Small intestine (tissue), 7 donors: Measurements from ENCODE around the gene SMIM38. TPM values are rescaled to one million over a fixed set of nuclear protein-coding genes. Genes with fewer than 3 reads are reported as not detected.

Experiments used
- DNase-seq, 2 donors: peaks; one replicate each; pipeline versions ENCODE4 v3.0.0 to v3.0.0-alpha.2; 2013
- FAIRE-seq: peaks from 2 replicates; lab custom pipeline; 2012; peaks lifted over from hg19 to GRCh38; lab: Jason Lieb, UNC
- H3K27ac ChIP-seq, 3 donors: one replicate each; pipeline ENCODE4 v1.5.1; 2013; ENCODE audit warnings: low read length in 2 of 3, mild to moderate bottlenecking in 2 of 3, control low read depth in 1 of 3, inconsistent platforms in 1 of 3, low read depth in 1 of 3, moderate library complexity in 1 of 3
- H3K27me3 ChIP-seq, 3 donors: one replicate each; pipeline ENCODE4 v1.6.1; 2013; ENCODE audit warnings: low read length in 3 of 3, inconsistent platforms in 1 of 3; ENCODE audit not compliant: control insufficient read depth in 3 of 3, insufficient read depth in 3 of 3
- H3K36me3 ChIP-seq, 3 donors: one replicate each; pipeline ENCODE4 v1.6.1; 2013; ENCODE audit warnings: low read length in 3 of 3, inconsistent platforms in 1 of 3, low read depth in 1 of 3, mild to moderate bottlenecking in 1 of 3, moderate library complexity in 1 of 3; ENCODE audit not compliant: control insufficient read depth in 3 of 3, insufficient read depth in 2 of 3
- H3K4me1 ChIP-seq, 3 donors: one replicate each; pipeline ENCODE4 v1.6.1; 2013; ENCODE audit warnings: low read length in 2 of 3, inconsistent platforms in 1 of 3, low read depth in 1 of 3, mild to moderate bottlenecking in 1 of 3, moderate library complexity in 1 of 3; ENCODE audit not compliant: control insufficient read depth in 3 of 3, insufficient read depth in 2 of 3
- H3K4me3 ChIP-seq, 3 donors: one replicate each; pipeline ENCODE4 v1.5.1; 2013; ENCODE audit warnings: low read length in 3 of 3, control low read depth in 1 of 3, inconsistent platforms in 1 of 3, low read depth in 1 of 3, mild to moderate bottlenecking in 1 of 3, moderate library complexity in 1 of 3
- H3K9me3 ChIP-seq, 2 donors: one replicate each; pipeline ENCODE4 v1.6.1; 2013; ENCODE audit warnings: low read depth in 1 of 2, low read length in 1 of 2; ENCODE audit not compliant: control insufficient read depth in 2 of 2, insufficient read depth in 1 of 2
- WGBS, 3 donors: extraction: QIAGEN DNeasy Blood & Tissue Kit; methylation state at CpG; one replicate each; pipeline ENCODE4 v1.1.7; 2013; 5-methylcytosine and 5-hydroxymethylcytosine counted together
- polyA plus RNA-seq, 4 donors: library from polyadenylated mRNA; stranded (reverse) in 3 of 4; unstranded in 1 of 4; fragments of 200-250 nt in 3 of 4; fragments of 120-200 nt in 1 of 4; gene quantifications; one replicate each; pipeline versions ENCODE4 v1.2.1 to v1.2.3, GENCODE V29; 2013
- donor health status: healthy with polysubstance abuse.
- donor health status: control.
- donor health status: control.
- donor health status: Bipolar disorder and iron deficiency.
- donor health status: healthy.

The SMIM38 gene
- polyA plus RNA-seq, 4 donors: 0.09 to 0.24 TPM; not detected in 2

GRCh38 chr11:69119190-69119589 is 36.5 kb upstream of the SMIM38 start:
- Histone ChIP-seq H3K27ac (no peak overlapping the region), H3K27me3 (no peaks in the 10 kb centered on the region), H3K4me3 (no peak overlapping the region), H3K36me3 (peaks cover 0 to 8% (median 0%) of the 10 kb centered on the region in 3 donors), H3K4me1 (peaks cover 0 to 19% (median 6%) of the 10 kb centered on the region in 3 donors), H3K9me3 (peaks cover 0 to 7% of the 10 kb centered on the region in 2 donors)
- DNase-seq (no peak), FAIRE-seq (no peak)
- WGBS, 3 donors: 80 to 92% (median 83%) methylated on average over 2 of the region's 2 CpGs

DNA sequence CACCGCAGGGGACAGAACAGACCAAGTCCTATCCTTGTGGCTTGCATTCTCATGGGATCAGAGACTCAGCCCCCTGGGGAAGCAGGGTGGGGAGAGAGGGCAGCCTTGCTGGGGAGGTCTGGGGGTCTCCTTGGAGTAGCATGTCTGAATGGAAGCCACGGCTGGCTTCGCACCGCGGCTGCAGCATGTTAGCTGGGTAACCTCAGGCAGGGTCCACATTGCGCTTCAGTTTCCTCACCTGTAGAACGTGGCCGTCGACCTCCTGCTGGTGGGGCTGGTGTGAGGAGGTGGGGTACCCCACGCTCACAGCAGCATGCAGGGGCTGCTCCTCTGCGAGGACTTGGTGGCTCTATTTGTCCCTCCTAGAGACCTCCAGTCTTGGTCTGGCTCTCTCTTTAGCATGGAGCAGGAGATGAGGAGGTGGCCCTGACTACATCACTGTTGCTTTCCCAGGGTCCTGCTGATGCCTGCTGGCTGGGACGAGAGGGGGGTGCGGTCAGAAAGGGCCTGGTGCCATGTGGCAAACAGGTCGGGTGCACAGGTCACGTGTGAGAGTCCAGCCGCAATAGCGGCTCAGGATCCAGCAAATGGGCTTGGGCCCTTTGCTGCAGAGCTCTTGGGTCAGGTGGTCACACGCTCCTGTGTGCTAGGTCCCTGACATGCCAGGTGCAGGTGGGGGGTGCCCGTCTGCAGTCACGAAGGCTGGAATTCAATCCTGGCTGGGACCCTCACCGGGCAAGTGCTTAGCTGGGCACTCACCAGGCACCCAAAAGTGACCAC is 35.4 kb upstream of the SMIM38 start:
- peaks cover 0 to 7% (median 0%) of the 10 kb centered on the region in 3 donors for H3K36me3 ChIP-seq
- H3K4me1 ChIP-seq: peaks cover 0 to 19% (median 6%) of the 10 kb centered on the region in 3 donors
- 85 to 90% (median 87%) methylated on average over 21 of the region's 21 CpGs for WGBS, 3 donors
- H3K27me3 ChIP-seq: no peaks in the 10 kb centered on the region
- DNase-seq (no peak), FAIRE-seq (no peak)
- H3K9me3 ChIP-seq: peaks cover 0 to 7% of the 10 kb centered on the region in 2 donors
- no peak overlapping the region for H3K27ac ChIP-seq
- no peak overlapping the region for H3K4me3 ChIP-seq

- peaks cover 0 to 19% (median 6%) of the 10 kb centered on the region in 3 donors for H3K4me1 ChIP-seq
- no peaks in the 10 kb centered on the region for H3K27me3 ChIP-seq
- no peak overlapping the region for H3K27ac ChIP-seq
- H3K9me3 ChIP-seq: peaks cover 0 to 7% of the 10 kb centered on the region in 2 donors
- H3K4me3 ChIP-seq: no peak overlapping the region
- DNase-seq (no peak), FAIRE-seq (no peak)
- WGBS, 3 donors: 79 to 87% (median 81%) methylated on average over 9 of the region's 9 CpGs
- peaks cover 0 to 5% (median 0%) of the 10 kb centered on the region in 3 donors for H3K36me3 ChIP-seq
These were observed 34.7 kb upstream of the SMIM38 start for GRCh38 chr11:69121021-69121420.

DNA sequence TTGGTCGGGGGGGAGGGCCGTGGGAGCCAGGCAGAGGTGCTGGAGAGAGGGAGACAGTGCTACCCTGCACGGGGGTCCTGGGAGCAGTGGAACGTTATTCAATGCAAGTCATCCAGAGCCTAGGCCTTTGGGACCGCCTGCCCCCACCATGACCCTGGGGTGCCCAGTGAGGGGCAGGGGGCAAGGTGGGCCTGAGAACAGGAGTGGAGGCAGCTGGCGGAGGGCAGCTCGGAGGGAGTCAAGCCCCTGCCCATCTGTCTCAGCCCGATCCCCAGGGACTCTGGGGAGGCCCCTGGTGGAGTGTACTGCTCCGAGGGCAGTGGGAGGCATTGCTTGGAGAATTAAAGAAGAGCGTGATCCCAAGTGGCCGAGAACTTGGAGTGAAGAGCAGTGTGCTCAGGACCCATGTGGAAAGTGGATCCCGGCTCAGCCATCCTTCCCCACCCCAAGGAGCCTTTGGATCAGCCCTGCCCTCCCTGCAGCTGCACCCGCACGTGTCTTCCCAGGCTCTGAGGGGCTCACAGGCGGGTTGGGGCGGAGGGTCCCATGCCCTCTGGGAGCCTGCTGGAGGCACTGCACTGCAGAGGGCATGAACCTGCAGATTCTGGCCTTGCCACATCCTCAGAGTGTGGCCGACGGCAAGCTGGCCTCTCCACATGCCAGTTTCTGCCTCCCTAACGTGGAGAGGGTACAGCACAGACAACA is 34.0 kb upstream of the SMIM38 start:
- H3K36me3 ChIP-seq: peaks cover 0 to 5% (median 0%) of the 10 kb centered on the region in 3 donors
- no peak for FAIRE-seq
- H3K27ac ChIP-seq: no peak overlapping the region
- 78 to 90% (median 83%) methylated on average over 19 of the region's 19 CpGs for WGBS, 3 donors
- no peak overlapping the region for H3K4me3 ChIP-seq
- H3K27me3 ChIP-seq: no peaks in the 10 kb centered on the region
- DNase-seq: no peak
- peaks cover 0 to 19% (median 6%) of the 10 kb centered on the region in 3 donors for H3K4me1 ChIP-seq
- peaks cover 0 to 7% of the 10 kb centered on the region in 2 donors for H3K9me3 ChIP-seq

DNA sequence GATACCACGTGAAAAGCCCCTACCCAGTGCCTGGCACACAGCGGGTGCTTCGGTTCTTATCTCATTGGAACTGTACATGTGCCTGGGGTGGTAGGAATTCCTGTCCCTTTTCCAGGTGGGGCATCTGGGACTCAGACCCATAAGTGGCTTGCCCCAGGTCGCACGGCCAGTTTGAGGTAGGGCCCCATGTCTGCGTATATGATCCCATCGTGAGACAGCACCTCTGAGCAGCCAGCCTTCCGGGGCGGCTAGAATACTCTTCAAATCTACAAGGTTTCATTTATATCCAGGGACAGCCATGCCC is 33.5 kb upstream of the SMIM38 start:
- peaks cover 0 to 4% (median 0%) of the 10 kb centered on the region in 3 donors for H3K36me3 ChIP-seq
- no peak overlapping the region for H3K4me3 ChIP-seq
- peaks cover 0 to 19% (median 6%) of the 10 kb centered on the region in 3 donors for H3K4me1 ChIP-seq
- peaks cover 0 to 7% of the 10 kb centered on the region in 2 donors for H3K9me3 ChIP-seq
- no peaks in the 10 kb centered on the region for H3K27me3 ChIP-seq
- no peak overlapping the region for H3K27ac ChIP-seq
- 45 to 83% (median 53%) methylated on average over 9 of the region's 9 CpGs for WGBS, 3 donors
- no peak for FAIRE-seq
- DNase-seq: no peak

- FAIRE-seq (no peak), DNase-seq (peak; percentile 89 to 95)
- WGBS, 3 donors: 6 to 19% (median 10%) methylated on average over 26 to 27 of the region's 27 CpGs
- no peaks in the 10 kb centered on the region for H3K27me3 ChIP-seq
- H3K9me3 ChIP-seq: peaks cover 0 to 8% of the 10 kb centered on the region in 2 donors
- H3K27ac ChIP-seq: peak overlapping the region in 2 of 3 donors; percentile 23 to 34
- H3K4me1 ChIP-seq: peaks cover 0 to 19% (median 6%) of the 10 kb centered on the region in 3 donors
- peaks cover 0 to 4% (median 0%) of the 10 kb centered on the region in 3 donors for H3K36me3 ChIP-seq
- H3K4me3 ChIP-seq: peak overlapping the region in 1 of 3 donors; percentile 3
These were observed 32.9 kb upstream of the SMIM38 start for GRCh38 chr11:69122630-69123431.

- DNase-seq (no peak), FAIRE-seq (no peak)
- H3K27me3 ChIP-seq: no peaks in the 10 kb centered on the region
- 70 to 77% (median 73%) methylated on average over 27 of the region's 27 CpGs for WGBS, 3 donors
- H3K36me3 ChIP-seq: peaks cover 0 to 4% (median 0%) of the 10 kb centered on the region in 3 donors
- peaks cover 0 to 19% (median 6%) of the 10 kb centered on the region in 3 donors for H3K4me1 ChIP-seq
- peaks cover 0 to 13% of the 10 kb centered on the region in 2 donors for H3K9me3 ChIP-seq
- H3K4me3 ChIP-seq: no peak overlapping the region
- H3K27ac ChIP-seq: peak overlapping the region in 1 of 3 donors; percentile 18
These were observed 31.9 kb upstream of the SMIM38 start for GRCh38 chr11:69123593-69124545.
